Subcutaneous adipose tissue (tissue), 4 donors: ENCODE results near the gene DCLRE1B. TPM values are rescaled to one million over a fixed set of nuclear protein-coding genes. Genes with fewer than 3 reads are reported as not detected.

Experiments
- total RNA-seq, 4 donors: library from RNA; depleted of rRNA; stranded (reverse); fragments of >200 nt; gene quantifications; one replicate each; pipeline ENCODE4 v1.1.0, GENCODE V29; 2016
- TF ChIP-seq, protein P1 (sequence below): fragments of 450-650 bp; IDR thresholded peaks from one replicate; pipeline ENCODE4 v1.5.1; 2016; ENCODE audit warnings: low read depth, mild to moderate bottlenecking, control low read depth, antibody characterized with exemption, moderate library complexity

The DCLRE1B gene
- total RNA-seq = 1 to 10 TPM; 4.1 to 9.0 (median 4.2) TPM

- TF ChIP-seq, protein P1, sequence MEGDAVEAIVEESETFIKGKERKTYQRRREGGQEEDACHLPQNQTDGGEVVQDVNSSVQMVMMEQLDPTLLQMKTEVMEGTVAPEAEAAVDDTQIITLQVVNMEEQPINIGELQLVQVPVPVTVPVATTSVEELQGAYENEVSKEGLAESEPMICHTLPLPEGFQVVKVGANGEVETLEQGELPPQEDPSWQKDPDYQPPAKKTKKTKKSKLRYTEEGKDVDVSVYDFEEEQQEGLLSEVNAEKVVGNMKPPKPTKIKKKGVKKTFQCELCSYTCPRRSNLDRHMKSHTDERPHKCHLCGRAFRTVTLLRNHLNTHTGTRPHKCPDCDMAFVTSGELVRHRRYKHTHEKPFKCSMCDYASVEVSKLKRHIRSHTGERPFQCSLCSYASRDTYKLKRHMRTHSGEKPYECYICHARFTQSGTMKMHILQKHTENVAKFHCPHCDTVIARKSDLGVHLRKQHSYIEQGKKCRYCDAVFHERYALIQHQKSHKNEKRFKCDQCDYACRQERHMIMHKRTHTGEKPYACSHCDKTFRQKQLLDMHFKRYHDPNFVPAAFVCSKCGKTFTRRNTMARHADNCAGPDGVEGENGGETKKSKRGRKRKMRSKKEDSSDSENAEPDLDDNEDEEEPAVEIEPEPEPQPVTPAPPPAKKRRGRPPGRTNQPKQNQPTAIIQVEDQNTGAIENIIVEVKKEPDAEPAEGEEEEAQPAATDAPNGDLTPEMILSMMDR = no peak
Measured at GRCh38 chr1:113904674-113905434, at the start of gene DCLRE1B, which contains the start of gene AP4B1. DCLRE1B (plus strand) TSS chr1:113905326; CDS start chr1:113905587, 261 bp downstream. AP4B1 (minus strand) TSS chr1:113904799; CDS start chr1:113904717, 82 bp downstream.

DNA sequence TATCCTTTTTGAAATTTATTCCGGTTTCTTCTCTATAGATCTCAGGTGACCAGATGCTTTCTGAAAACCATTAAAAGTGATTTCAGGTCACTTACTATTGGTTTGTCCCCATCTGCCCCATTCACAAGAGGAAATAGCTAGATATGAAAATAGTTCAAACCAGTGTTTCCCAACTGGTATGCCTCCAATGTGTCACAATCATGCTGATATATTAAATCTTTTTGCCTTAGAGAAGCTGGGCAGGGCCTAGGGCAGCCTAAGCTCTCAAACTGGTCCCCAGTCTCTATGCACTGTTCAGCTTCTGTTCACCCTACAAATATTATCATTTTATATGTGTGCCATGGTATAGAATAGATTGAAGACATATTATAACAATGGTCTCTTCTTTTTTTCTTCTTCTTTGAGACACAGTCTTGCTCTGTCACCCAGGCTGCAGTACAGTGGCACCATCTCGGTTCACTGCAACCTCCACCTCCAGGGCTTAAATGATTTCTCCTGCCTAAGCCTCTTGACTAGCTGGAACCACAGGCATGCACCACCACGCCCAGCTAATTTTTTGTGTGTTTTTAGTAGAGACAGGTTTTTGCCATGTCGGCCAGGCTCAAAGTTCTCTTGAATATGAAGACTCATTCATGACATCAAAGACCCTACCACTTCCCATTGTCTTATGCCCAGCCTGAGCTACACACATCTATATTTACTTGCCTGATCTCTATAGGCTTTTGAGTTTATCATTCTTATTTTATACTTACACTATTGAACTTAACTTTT lies 49.3 kb upstream of the DCLRE1B start:
- TF ChIP-seq, protein P1 = no peak

DNA sequence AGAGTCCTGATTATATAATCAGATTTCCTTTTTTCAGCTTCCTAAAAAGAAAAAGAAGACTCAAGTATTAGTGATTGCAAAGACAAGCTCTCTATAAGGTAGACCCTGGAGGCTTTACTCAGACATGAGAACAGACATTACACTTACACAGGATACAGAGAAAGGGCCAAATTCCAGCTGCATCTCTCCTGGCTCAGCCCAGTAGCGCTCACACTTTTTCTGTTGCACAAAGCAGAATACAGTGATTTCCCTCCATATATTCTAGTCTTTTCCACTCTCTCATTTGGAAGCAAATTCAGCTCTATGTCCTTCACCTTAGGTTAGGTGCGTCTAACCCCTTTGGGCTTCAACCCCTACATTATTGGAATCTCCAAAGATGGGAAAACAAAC lies 48.7 kb upstream of the DCLRE1B start:
- TF ChIP-seq, protein P1 = no peak

DNA sequence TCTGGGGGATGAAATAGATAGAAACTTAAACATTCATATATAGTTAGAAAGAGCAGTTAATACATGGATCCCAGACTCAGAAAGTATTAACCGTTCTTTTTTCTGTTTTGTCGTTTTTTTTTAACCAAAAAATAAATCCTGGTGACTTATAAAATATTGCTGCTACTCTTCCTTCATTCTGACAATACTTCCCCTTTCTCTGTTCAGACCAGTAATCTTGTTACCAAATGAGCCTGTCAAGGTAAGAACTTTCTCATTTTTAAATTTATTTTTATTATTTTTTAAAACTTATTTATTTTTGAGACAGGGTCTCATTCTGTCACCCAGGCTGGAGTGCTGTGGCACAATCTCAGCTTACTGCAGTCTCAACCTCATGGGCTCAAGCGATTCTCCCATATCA lies 47.4 kb upstream of the DCLRE1B start:
- TF ChIP-seq, protein P1 = no peak

DNA sequence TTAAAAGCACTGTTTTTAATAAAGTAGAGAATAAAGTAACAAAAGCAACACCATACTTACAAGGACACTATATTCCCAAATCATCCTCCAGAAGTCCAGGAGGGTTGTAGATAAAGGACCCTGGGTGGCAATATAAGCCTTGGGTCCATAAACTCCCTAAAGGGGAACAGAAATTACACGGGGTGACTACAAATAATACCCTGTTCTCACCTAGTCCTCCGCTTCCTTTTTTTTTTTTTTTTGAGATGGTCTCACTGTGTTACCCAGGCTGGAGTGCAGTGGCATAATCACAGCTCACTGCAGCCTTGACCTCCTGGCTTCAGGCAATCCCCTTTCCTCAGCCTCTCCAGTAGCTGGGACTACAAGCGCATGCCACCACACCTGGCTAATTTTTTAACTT lies 46.7 kb upstream of the DCLRE1B start:
- TF ChIP-seq, protein P1 = no peak

DNA sequence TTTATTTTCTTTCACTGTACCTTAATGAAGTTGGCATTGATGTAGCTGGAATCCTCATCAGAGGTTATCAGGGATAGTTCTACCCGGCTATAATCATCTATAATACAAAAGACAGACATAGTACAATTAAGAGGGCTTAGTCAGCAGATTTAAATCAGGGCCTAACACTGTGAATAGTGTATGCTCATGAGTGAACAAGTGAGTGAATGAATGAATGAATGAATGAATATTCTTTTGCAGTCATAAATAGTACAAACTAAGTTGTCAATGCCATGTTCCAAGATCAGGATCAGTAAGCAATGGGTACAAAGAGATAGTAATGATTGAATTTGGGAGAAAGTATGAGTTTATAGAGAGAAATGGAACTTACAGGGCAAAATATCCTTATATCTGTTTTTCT lies 46.1 kb upstream of the DCLRE1B start:
- TF ChIP-seq, protein P1 = no peak

DNA sequence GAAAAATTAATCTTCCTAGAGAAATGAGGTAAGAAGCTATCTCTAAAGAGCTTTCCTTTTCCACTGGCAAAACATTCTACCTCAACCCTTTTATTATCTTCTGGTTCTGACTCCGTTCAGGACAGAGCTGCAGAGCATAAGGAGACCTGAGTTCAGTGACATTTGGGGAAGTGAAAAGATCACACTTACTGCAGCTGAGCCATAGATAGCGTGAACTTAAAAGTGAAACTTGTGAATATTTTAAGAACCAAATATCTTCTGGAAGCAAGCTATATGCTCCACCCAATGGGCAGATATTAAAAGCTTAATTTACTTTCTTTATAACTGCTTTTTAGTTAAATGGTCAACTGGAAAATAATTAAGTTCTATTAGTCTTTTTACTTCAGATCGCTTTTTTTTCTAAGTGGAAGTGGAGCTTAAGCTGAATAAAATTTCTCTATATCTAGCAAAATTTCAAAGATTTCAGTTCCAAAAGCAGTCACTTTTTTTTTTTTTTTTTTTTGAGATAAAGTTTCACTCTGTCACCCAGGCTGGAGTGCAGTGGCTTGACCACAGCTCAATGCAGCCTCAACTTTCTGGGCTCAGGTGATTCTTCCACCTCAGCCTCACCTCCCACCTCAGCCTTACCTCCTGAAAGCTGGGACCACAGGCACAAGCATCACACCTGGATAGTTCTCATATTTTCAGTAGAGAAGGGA lies 45.5 kb upstream of the DCLRE1B start:
- TF ChIP-seq, protein P1 = no peak
